ENCODE measurements around the gene SRM. TPM values are rescaled to one million over a fixed set of nuclear protein-coding genes. Genes with fewer than 3 reads are reported as not detected.

The SRM gene
- polyA plus RNA-seq, 1 donor from 2014 or later = 22.9 TPM

DNA sequence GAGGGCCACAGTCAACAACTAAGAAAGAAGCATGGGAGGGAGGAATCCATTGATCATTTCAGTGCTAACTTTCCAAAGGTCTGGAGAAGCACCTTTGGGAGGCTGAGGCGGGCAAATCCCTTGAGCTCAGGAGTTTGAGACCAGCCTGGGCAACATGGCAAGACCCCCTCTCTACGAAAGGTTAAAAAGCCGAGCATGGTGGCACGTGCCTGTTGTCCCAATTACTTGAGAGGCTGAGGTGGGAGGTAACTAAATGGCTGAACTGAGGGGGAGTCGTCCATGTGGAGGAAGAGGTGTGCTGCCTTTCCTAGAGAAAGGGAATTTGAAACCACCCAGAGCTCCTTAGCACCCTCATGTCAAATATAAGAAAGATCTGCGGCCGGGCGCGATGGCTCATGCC lies 29.0 kb downstream of the SRM start:
- Histone ChIP-seq H2AFZ (ENCODE audit: low read depth, low read length) (no peak overlapping the region), H3K9ac (ENCODE audit: low read length) (no peak overlapping the region), H4K20me1 (ENCODE audit: insufficient read depth) (no peaks in the 10 kb centered on the region), H3K27me3 (ENCODE audit: insufficient read depth, low read depth, low read length) (no peaks in the 10 kb centered on the region), H3K27ac (ENCODE audit: low read length) (no peak overlapping the region), H3F3A (ENCODE audit: insufficient read depth, low read length, poor library complexity, severe bottlenecking) (no peaks in the 10 kb centered on the region), H3K4me2 (ENCODE audit: low read length) (no peak overlapping the region), H3K79me2 (replicated peaks; ENCODE audit: insufficient read depth, low read length) (no peaks in the 10 kb centered on the region), H3K9me2 (ENCODE audit: insufficient read depth, low read length) (no peaks in the 10 kb centered on the region), H3K36me3 (ENCODE audit: insufficient read depth, low read length) (no peaks in the 10 kb centered on the region), H3K9me3 (ENCODE audit: low read length) (no peaks in the 10 kb centered on the region), H3K4me3 (ENCODE audit: low read length) (no peak overlapping the region)
- TF ChIP-seq TAF1 (IDR thresholded peaks at IDR 0.05; ENCODE audit: low read depth) (no peak), EP300 (conservative IDR thresholded peaks at IDR 0.05; ENCODE audit: poor library complexity, severe bottlenecking) (no peak), MXI1 (conservative IDR thresholded peaks at IDR 0.05; ENCODE audit: poor library complexity, severe bottlenecking) (no peak), POLR2AphosphoS5 (IDR thresholded peaks at IDR 0.05) (no peak)

DNA sequence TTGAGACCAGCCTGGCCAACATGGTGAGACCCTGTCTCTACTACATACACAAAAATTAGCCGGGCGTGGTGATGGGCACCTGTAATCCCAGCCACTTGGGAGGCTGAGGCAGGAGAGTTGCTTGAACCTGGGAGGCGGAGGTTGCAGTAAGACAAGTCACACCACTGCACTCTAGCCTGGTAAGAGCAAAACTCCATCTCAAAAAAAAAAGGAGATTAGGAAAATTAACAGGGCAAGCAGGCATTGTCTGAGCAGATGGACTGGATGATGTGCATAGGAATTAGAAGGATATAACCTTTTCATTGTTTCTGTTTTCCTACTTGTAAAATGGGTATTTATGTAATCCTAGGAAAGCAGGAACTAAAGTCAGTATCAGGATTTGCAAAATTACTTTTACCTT lies 31.8 kb downstream of the SRM start:
- no peak overlapping the region for H2AFZ ChIP-seq (ENCODE audit: low read depth, low read length)
- TF ChIP-seq RAD21 (conservative IDR thresholded peaks at IDR 0.05) = no peak
- no peak for TF ChIP-seq EP300 (conservative IDR thresholded peaks at IDR 0.05; ENCODE audit: poor library complexity, severe bottlenecking)
- TF ChIP-seq, protein P1, sequence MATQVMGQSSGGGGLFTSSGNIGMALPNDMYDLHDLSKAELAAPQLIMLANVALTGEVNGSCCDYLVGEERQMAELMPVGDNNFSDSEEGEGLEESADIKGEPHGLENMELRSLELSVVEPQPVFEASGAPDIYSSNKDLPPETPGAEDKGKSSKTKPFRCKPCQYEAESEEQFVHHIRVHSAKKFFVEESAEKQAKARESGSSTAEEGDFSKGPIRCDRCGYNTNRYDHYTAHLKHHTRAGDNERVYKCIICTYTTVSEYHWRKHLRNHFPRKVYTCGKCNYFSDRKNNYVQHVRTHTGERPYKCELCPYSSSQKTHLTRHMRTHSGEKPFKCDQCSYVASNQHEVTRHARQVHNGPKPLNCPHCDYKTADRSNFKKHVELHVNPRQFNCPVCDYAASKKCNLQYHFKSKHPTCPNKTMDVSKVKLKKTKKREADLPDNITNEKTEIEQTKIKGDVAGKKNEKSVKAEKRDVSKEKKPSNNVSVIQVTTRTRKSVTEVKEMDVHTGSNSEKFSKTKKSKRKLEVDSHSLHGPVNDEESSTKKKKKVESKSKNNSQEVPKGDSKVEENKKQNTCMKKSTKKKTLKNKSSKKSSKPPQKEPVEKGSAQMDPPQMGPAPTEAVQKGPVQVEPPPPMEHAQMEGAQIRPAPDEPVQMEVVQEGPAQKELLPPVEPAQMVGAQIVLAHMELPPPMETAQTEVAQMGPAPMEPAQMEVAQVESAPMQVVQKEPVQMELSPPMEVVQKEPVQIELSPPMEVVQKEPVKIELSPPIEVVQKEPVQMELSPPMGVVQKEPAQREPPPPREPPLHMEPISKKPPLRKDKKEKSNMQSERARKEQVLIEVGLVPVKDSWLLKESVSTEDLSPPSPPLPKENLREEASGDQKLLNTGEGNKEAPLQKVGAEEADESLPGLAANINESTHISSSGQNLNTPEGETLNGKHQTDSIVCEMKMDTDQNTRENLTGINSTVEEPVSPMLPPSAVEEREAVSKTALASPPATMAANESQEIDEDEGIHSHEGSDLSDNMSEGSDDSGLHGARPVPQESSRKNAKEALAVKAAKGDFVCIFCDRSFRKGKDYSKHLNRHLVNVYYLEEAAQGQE (IDR thresholded peaks at IDR 0.05; ENCODE audit: borderline replicate concordance) = no peak
- no peak for TF ChIP-seq TAF1 (IDR thresholded peaks at IDR 0.05; ENCODE audit: low read depth)
- TF ChIP-seq, protein P2, sequence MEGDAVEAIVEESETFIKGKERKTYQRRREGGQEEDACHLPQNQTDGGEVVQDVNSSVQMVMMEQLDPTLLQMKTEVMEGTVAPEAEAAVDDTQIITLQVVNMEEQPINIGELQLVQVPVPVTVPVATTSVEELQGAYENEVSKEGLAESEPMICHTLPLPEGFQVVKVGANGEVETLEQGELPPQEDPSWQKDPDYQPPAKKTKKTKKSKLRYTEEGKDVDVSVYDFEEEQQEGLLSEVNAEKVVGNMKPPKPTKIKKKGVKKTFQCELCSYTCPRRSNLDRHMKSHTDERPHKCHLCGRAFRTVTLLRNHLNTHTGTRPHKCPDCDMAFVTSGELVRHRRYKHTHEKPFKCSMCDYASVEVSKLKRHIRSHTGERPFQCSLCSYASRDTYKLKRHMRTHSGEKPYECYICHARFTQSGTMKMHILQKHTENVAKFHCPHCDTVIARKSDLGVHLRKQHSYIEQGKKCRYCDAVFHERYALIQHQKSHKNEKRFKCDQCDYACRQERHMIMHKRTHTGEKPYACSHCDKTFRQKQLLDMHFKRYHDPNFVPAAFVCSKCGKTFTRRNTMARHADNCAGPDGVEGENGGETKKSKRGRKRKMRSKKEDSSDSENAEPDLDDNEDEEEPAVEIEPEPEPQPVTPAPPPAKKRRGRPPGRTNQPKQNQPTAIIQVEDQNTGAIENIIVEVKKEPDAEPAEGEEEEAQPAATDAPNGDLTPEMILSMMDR (IDR thresholded peaks at IDR 0.05; ENCODE audit: poor library complexity, severe bottlenecking) = no peak
- no peak for TF ChIP-seq MXI1 (conservative IDR thresholded peaks at IDR 0.05; ENCODE audit: poor library complexity, severe bottlenecking)
- TF ChIP-seq EZH2 (IDR thresholded peaks at IDR 0.05; ENCODE audit: borderline replicate concordance, insufficient read depth, low read length, poor library complexity, severe bottlenecking) = no peak
- no peak for TF ChIP-seq SMC3 (conservative IDR thresholded peaks at IDR 0.05; ENCODE audit: poor library complexity)
- no peak for TF ChIP-seq POLR2AphosphoS5 (IDR thresholded peaks at IDR 0.05)
- no peaks in the 10 kb centered on the region for H3K9me2 ChIP-seq (ENCODE audit: insufficient read depth, low read length)
- H3K9ac ChIP-seq (ENCODE audit: low read length) = no peak overlapping the region
- H3K27me3 ChIP-seq (ENCODE audit: insufficient read depth, low read depth, low read length) = no peaks in the 10 kb centered on the region
- H3F3A ChIP-seq (ENCODE audit: insufficient read depth, low read length, poor library complexity, severe bottlenecking) = no peaks in the 10 kb centered on the region
- H3K4me2 ChIP-seq (ENCODE audit: low read length) = no peak overlapping the region
- H3K36me3 ChIP-seq (ENCODE audit: insufficient read depth, low read length) = peaks cover 9% of the 10 kb centered on the region
- H3K79me2 ChIP-seq (replicated peaks; ENCODE audit: insufficient read depth, low read length) = no peaks in the 10 kb centered on the region
- H3K9me3 ChIP-seq (ENCODE audit: low read length) = no peaks in the 10 kb centered on the region
- no peak overlapping the region for H3K4me3 ChIP-seq (ENCODE audit: low read length)
- H3K27ac ChIP-seq (ENCODE audit: low read length) = no peak overlapping the region
- H4K20me1 ChIP-seq (ENCODE audit: insufficient read depth) = peaks cover 5% of the 10 kb centered on the region

All from neural cell (in vitro differentiated cells).